Uterus (tissue), 4 donors: ENCODE measurements around the gene DPH7. TPM values are rescaled to one million over a fixed set of nuclear protein-coding genes. Genes with fewer than 3 reads are reported as not detected.
"Not testable (repeated sequence)": the region's sequence is repeated elsewhere in the genome, so short reads cannot be mapped to it uniquely, and the experiment has no call there.

Experiments
- DNase-seq, 2 donors: peaks; one replicate each; pipeline ENCODE4 v3.0.0-alpha.2; 2019 to 2020
- H3K27ac ChIP-seq, 2 donors: fragments of 200-600 bp; sonication (generic); 1 replicate in 1 of 2; 2 replicates in 1 of 2; pipeline ENCODE4 v1.5.1; 2016 to 2018
- H3K27me3 ChIP-seq, 2 donors: fragments of 200-600 bp; sonication (generic); one replicate each; pipeline ENCODE4 v1.5.1; 2018 to 2019; ENCODE audit warnings: control low read depth in 1 of 2
- H3K36me3 ChIP-seq, 2 donors: fragments of 200-600 bp; sonication (generic); one replicate each; pipeline ENCODE4 v1.5.1; 2019; ENCODE audit warnings: control low read depth in 1 of 2
- H3K4me1 ChIP-seq, 2 donors: fragments of 200-600 bp; sonication (generic); one replicate each; pipeline ENCODE4 v1.5.1; 2018 to 2019; ENCODE audit warnings: control low read depth in 1 of 2
- H3K4me3 ChIP-seq, 2 donors: fragments of 200-600 bp; sonication (generic); 1 replicate in 1 of 2; 2 replicates in 1 of 2; pipeline ENCODE4 v1.5.1; 2018 to 2019; ENCODE audit warnings: mild to moderate bottlenecking in 1 of 2
- H3K9me3 ChIP-seq, 2 donors: fragments of 200-600 bp; sonication (generic); one replicate each; pipeline ENCODE4 v1.5.1; 2019; ENCODE audit warnings: control low read depth in 1 of 2
- POLR2A ChIP-seq, 2 donors: fragments of 450-650 bp; IDR thresholded peaks; one replicate each; pipeline ENCODE4 v1.6.1; 2016; ENCODE audit warnings: antibody characterized with exemption in 2 of 2, mild to moderate bottlenecking in 1 of 2, moderate library complexity in 1 of 2
- intact Hi-C: fragments of 100-400 bp; cut with DNase I; formaldehyde crosslinking; loops from one replicate; pipeline ENCODE4 v1.15.1; 2023; ENCODE audit warnings: low total_unique reads
- total RNA-seq, 4 donors: library from RNA; depleted of rRNA in 3 of 4; stranded (reverse); fragments of >200 nt in 3 of 4; gene quantifications; one replicate each; pipeline versions ENCODE4 v1.1.0 to v1.2.4, GENCODE V29; 2014 to 2023
- TF ChIP-seq, protein P1 (sequence below), 4 experiments: fragments of 200-600 bp in 2 of 4; fragments of 450-650 bp in 2 of 4; sonication (generic) in 2 of 4; IDR thresholded peaks; one replicate each; pipeline ENCODE4 v1.5.1; 2016 to 2019; ENCODE audit warnings: antibody characterized with exemption in 4 of 4, mild to moderate bottlenecking in 2 of 4, moderate library complexity in 1 of 4
- donor health status: DM: yes; HTN: yes; CAD: no.

Gene DPH7
- total RNA-seq, 4 donors from 2014 or later = 31.3 to 42.4 (median 38.4) TPM

DNA sequence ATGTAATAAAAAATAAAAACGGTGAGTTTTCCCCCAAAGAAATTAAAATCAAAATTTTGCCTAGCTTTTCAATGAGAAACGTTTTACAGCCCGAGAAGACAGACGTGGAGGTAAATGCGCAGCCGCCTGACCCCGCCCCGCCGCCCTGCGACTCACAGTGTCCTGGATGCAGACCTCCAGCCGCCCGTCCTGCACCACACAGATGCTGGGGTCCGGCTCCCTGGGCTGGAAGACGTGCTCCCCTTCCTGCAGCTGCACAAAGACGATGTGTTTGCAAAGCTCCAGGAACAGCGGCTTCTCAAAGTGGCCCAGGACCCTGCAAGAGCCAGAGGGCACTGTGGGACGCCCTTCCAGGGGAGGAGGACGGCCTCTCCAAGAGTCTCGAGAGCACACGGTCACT lies 36.2 kb downstream of the DPH7 start:
- DNase-seq = no peak
- Histone ChIP-seq H3K27me3 (no peaks in the 10 kb centered on the region), H3K36me3 (no peaks in the 10 kb centered on the region), H3K4me3 (no peak overlapping the region), H3K9me3 (no peaks in the 10 kb centered on the region), H3K4me1 (no peaks in the 10 kb centered on the region), H3K27ac (no peak overlapping the region)
- TF ChIP-seq, protein P1, sequence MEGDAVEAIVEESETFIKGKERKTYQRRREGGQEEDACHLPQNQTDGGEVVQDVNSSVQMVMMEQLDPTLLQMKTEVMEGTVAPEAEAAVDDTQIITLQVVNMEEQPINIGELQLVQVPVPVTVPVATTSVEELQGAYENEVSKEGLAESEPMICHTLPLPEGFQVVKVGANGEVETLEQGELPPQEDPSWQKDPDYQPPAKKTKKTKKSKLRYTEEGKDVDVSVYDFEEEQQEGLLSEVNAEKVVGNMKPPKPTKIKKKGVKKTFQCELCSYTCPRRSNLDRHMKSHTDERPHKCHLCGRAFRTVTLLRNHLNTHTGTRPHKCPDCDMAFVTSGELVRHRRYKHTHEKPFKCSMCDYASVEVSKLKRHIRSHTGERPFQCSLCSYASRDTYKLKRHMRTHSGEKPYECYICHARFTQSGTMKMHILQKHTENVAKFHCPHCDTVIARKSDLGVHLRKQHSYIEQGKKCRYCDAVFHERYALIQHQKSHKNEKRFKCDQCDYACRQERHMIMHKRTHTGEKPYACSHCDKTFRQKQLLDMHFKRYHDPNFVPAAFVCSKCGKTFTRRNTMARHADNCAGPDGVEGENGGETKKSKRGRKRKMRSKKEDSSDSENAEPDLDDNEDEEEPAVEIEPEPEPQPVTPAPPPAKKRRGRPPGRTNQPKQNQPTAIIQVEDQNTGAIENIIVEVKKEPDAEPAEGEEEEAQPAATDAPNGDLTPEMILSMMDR (IDR thresholded peaks at IDR 0.05) = no peak
- no peak for TF ChIP-seq POLR2A (IDR thresholded peaks at IDR 0.05)
- intact Hi-C loops = no loop called here

GRCh38 chr9:137540536-137540935 lies 38.2 kb downstream of the DPH7 start:
- no peaks in the 10 kb centered on the region for H3K9me3 ChIP-seq
- DNase-seq = no peak
- no peaks in the 10 kb centered on the region for H3K4me1 ChIP-seq
- no peaks in the 10 kb centered on the region for H3K27me3 ChIP-seq
- H3K27ac ChIP-seq = no peak overlapping the region
- no peaks in the 10 kb centered on the region for H3K36me3 ChIP-seq
- TF ChIP-seq, protein P1 (IDR thresholded peaks at IDR 0.05) = no peak
- TF ChIP-seq POLR2A (IDR thresholded peaks at IDR 0.05) = no peak
- no peak overlapping the region for H3K4me3 ChIP-seq
- intact Hi-C loops = no loop called here

DNA sequence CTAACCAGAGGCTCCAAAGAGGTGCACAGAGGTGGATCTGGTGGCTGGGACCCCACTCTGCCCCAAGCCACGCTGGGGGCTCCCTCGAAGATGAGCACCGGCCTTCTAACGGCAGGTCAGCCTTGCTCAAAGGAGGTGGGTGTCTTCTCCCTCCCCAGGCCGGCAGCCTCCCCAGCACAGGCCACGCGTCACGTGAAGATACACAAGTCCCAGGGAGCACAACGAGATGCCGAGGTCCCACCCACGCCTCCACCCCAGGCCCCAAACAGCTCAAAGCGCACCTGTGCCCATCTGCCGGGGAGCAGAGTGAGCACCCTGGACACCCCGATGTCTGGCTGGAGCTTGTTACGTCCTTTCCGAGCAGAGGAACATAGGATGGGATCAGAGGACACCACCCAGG lies 40.7 kb downstream of the DPH7 start:
- no peaks in the 10 kb centered on the region for H3K27me3 ChIP-seq
- DNase-seq = no peak
- no peak overlapping the region for H3K27ac ChIP-seq
- intact Hi-C loops = no loop called here
- no peaks in the 10 kb centered on the region for H3K36me3 ChIP-seq
- no peaks in the 10 kb centered on the region for H3K9me3 ChIP-seq
- H3K4me3 ChIP-seq = no peak overlapping the region
- no peak for TF ChIP-seq POLR2A (IDR thresholded peaks at IDR 0.05)
- TF ChIP-seq, protein P1 (IDR thresholded peaks at IDR 0.05) = no peak
- H3K4me1 ChIP-seq = no peaks in the 10 kb centered on the region

GRCh38 chr9:137536594-137537131 lies 42.1 kb downstream of the DPH7 start:
- H3K4me3 ChIP-seq, H3K27ac ChIP-seq, intact Hi-C loops, DNase-seq, H3K9me3 ChIP-seq, H3K27me3 ChIP-seq, H3K4me1 ChIP-seq, H3K36me3 ChIP-seq: not testable (repeated sequence)

DNA sequence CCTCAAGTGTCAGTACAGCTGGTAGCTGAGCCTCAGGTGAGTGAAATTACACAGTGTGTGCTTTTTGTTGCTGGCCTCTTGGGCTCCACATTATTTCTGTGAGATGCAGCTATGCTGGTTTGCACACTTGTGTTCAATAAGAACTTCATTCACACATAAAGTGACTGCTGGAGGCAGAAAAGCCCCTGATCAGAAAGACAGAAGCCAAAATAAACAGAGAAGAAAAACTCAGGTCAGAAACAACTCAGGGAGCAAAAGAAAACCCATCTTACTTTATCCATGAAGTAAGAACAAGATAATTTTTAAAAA lies 43.7 kb downstream of the DPH7 start:
- no peaks in the 10 kb centered on the region for H3K27me3 ChIP-seq
- H3K36me3 ChIP-seq = no peaks in the 10 kb centered on the region
- intact Hi-C loops = no loop called here
- TF ChIP-seq, protein P1 (IDR thresholded peaks at IDR 0.05) = no peak
- TF ChIP-seq POLR2A (IDR thresholded peaks at IDR 0.05) = no peak
- H3K9me3 ChIP-seq = no peaks in the 10 kb centered on the region
- H3K4me1 ChIP-seq = no peaks in the 10 kb centered on the region
- DNase-seq = no peak
- H3K27ac ChIP-seq = no peak overlapping the region
- H3K4me3 ChIP-seq = no peak overlapping the region
